Endothelial cell of umbilical vein (primary cell): Measurements from ENCODE around the gene RAB33B.

Experiments
- MYC ChIP-seq: IDR thresholded peaks from one replicate; pipeline ENCODE4 v1.6.1; 2011; ENCODE audit warnings: mild to moderate bottlenecking, low read depth, low read length
- POLR2A ChIP-seq: IDR thresholded peaks from 2 replicates; pipeline ENCODE4 v1.6.1; 2012; ENCODE audit warnings: low read depth, mild to moderate bottlenecking, control low read depth, low read length
- TF ChIP-seq, protein P1 (sequence below), 2 donors: IDR thresholded peaks; 1 replicate in 1 of 2; 2 replicates in 1 of 2; pipeline ENCODE4 v1.5.1; 2011; ENCODE audit warnings: low read length in 2 of 2, mild to moderate bottlenecking in 2 of 2, moderate library complexity in 2 of 2, control low read depth in 1 of 2, inconsistent platforms in 1 of 2, low read depth in 1 of 2; ENCODE audit not compliant: insufficient read depth in 1 of 2; ENCODE audit errors: extremely low read depth in 1 of 2

DNA sequence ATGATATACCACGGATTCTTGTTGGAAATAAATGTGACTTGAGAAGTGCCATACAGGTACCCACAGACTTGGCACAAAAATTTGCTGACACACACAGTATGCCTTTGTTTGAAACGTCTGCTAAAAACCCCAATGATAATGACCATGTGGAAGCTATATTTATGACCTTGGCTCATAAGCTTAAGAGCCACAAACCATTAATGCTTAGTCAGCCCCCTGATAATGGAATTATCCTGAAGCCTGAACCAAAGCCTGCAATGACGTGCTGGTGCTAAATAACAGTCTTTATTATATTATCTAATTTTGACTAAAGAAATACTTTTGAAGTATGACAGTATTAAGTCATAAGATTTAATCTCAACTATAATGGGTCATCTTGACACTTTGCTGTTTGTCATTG lies 18.9 kb downstream of the RAB33B start:
- TF ChIP-seq, protein P1, sequence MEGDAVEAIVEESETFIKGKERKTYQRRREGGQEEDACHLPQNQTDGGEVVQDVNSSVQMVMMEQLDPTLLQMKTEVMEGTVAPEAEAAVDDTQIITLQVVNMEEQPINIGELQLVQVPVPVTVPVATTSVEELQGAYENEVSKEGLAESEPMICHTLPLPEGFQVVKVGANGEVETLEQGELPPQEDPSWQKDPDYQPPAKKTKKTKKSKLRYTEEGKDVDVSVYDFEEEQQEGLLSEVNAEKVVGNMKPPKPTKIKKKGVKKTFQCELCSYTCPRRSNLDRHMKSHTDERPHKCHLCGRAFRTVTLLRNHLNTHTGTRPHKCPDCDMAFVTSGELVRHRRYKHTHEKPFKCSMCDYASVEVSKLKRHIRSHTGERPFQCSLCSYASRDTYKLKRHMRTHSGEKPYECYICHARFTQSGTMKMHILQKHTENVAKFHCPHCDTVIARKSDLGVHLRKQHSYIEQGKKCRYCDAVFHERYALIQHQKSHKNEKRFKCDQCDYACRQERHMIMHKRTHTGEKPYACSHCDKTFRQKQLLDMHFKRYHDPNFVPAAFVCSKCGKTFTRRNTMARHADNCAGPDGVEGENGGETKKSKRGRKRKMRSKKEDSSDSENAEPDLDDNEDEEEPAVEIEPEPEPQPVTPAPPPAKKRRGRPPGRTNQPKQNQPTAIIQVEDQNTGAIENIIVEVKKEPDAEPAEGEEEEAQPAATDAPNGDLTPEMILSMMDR (IDR thresholded peaks at IDR 0.05; ENCODE audit: extremely low read depth in 1 of 2, insufficient read depth in 1 of 2, low read depth in 1 of 2, low read length in 2 of 2) = no peak
- TF ChIP-seq POLR2A (no peak), MYC (no peak)
